NK-92 treated with Interleukin-12 subunit alpha and Interleukin-12 subunit beta, amount 100 ng/mL, for 24 hours (cell line): ENCODE measurements around the gene OPHN1.
"Not testable (repeated sequence)": the region's sequence is repeated elsewhere in the genome, so short reads cannot be mapped to it uniquely, and the experiment has no call there.

ENCODE experiments used
- DNase-seq: peaks from one replicate; lab custom pipeline; 2025; lab: John Stamatoyannopoulos, UW

Gene OPHN1

GRCh38 chrX:68421636-68422035 is 11.7 kb downstream of the OPHN1 start:
- DNase-seq = no peak

DNA sequence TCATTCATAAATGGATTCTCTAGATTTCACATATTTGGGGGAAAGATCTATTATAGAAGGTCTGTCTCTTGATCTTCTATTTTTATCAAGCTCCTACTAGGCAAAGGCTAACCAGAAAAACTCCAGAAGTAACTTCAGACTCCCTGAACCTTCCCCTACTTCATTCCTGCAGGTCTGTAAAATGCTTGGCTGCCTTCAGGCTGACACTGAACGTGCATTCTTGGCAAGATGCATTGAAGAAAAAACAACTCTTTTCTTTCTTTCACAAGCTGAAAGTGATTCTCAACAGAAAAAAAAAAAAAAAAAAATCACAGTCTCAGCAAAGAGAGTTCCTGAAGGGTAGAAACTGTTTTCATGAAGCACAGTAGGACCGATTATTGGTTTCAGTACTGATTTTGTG is 12.7 kb downstream of the OPHN1 start:
- no peak for DNase-seq

DNA sequence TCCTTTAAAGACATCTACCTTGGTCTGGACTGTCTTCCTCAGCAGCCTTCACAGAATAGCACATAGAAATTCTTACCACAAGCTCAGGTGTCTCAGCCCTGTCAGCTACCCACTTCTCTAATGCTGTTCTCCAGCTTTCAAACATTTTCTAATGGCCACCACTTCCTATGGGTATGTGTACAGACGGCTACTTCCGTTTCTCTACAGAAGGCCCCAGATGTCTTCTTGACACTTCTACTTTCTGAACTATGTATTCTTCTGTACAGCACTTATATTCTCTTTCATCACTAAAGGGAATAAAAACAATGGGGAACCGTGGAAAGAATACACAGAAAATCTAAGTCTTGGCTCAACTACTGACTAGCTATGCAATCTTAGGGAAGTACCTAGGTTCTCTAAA is 13.3 kb downstream of the OPHN1 start:
- DNase-seq = no peak

DNA sequence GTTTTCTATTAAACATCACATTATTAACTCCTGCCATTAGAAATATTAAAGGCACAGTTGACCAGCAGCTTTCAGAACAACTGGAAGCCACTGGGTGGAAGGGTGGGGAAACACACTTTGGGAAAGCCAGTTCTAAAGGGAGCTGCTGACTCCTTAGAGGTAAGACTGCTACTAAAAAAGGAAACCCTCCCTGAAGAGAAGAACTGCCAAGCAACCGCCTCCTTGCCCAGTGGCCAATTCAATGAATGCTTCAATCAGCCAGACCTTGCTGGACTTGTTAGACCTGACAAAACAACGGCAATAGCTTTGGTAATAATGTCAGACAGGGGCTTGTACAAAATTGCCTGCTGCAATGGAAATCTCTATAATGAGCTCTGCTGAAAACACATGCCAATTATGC is 15.6 kb downstream of the OPHN1 start:
- DNase-seq = no peak

- DNase-seq = no peak
These were observed 16.7 kb downstream of the OPHN1 start for GRCh38 chrX:68416592-68416991.

GRCh38 chrX:68415316-68415715 is 18.0 kb downstream of the OPHN1 start:
- DNase-seq = no peak

GRCh38 chrX:68413254-68413653 is 20.0 kb downstream of the OPHN1 start:
- no peak for DNase-seq

GRCh38 chrX:68411729-68412128 is 21.6 kb downstream of the OPHN1 start:
- DNase-seq = no peak

DNA sequence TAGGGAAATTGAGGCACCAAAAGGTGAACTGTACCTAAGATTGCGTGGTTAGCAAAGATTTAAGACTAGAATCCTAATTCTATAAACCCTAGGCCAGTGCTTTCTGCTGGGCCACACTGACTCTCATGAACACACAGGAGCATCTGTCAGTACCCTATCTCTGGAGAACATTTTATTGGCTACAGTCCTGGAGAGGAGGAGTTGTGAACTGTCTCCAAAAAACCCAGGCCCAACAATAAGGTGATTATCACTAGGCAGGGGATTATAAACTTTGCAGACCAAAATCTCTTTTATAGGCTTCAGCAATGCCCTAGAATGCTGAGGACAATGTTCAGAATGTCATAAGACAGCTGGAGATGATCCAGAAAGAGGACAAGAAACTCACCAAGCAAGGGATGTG is 24.1 kb downstream of the OPHN1 start:
- no peak for DNase-seq

DNA sequence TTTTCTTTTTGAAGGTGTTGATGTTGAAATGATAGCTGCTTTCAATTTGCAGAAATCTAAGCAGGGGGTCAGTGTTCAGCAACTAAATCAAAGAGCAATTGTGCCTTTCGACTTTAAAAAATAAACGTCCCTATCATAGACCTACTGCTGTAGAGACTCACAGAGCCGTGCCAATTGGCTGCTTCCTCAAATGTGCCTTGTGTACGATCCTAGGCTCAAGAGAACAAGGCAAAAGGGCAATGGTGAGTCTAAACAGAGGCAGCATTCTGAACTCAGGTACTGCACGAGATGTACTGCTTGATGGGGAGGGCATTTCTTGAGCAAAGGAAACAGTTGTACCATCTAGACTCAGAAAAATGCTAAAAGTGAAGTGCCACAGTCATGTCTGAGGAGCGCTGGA is 29.8 kb downstream of the OPHN1 start:
- no peak for DNase-seq

DNA sequence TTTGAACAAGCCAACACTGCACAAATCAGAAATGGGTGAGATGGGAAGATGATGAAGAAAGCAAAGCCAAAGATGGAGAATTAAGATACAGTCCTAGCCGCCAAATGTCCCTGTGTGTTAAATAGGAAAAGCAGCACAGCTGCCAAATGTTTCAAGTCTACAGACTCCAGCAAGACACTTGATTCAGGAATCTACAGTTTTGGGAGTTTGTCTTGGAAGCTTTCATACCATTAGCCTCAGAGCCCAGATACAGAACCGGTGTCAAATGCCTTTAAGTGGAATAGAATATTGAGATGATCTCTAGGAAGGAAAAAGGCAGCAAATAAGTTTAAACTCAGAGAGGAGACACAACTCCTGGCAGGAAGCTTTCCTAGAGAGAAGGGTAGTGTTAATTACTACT is 30.3 kb downstream of the OPHN1 start:
- DNase-seq = no peak

- DNase-seq = no peak
These were observed 31.2 kb downstream of the OPHN1 start for GRCh38 chrX:68402094-68402493.

DNA sequence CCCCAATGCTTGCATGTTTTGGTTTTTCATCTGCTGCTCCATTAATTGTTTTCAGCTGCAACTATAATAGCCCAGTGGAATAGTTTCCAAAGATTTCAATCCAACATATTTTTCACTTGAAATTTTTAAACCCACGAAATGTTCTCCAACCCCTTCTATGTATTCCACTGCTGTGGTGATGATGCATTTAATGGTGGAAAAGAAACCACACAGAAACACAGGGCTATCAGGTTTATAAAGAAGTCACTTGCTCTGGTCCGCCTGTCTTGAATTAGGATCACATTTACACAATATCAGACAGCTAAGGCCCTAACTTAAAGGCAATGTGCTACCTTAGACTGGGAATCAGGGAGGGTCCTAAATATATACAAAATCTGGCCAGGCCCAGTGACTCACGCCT is 35.0 kb downstream of the OPHN1 start:
- no peak for DNase-seq

DNA sequence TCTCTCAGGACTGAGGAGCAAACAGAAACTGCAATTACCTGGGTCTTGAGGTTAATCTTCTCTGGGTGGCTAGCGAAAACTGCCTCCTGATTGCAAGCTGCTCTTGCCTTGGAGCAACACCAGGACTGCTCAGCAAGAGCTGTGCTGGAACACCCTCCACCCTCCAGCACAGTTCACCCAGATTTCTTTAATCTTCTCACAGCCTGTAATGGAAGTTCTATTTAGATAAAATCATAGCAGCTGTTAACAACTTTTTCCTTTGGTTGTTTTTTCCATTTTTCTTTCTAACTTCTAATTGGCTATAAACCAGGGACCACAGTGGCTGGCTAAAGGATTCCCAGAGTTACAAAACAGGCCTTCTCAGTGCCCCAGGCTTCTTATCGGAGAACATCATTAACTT is 36.3 kb downstream of the OPHN1 start:
- no peak for DNase-seq

- DNase-seq = not testable (repeated sequence)
These were observed 43.8 kb downstream of the OPHN1 start for GRCh38 chrX:68389419-68389960.

GRCh38 chrX:68387776-68388175 is 45.5 kb downstream of the OPHN1 start:
- DNase-seq = no peak

DNA sequence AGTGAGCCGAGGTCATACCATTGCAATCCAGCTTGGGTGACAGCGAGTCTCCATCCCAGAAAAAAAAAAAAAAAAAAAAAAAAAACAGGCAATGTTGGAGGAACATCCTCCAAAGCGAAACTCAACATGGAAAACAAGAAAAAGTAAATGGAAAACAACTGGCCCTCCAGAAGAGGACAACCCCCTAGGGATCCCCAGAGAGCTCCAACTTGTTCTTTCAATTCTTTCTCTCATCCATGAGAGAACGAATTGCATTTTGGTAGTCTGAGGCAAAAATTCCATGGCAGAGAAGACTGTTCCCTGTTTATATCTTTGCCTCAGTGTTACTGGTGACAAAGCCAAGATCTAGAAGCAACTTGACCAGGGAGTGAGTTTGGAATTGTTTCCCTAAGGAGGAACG is 49.8 kb downstream of the OPHN1 start:
- no peak for DNase-seq

GRCh38 chrX:68377579-68377978 is 55.7 kb downstream of the OPHN1 start:
- DNase-seq = not testable (repeated sequence)

DNA sequence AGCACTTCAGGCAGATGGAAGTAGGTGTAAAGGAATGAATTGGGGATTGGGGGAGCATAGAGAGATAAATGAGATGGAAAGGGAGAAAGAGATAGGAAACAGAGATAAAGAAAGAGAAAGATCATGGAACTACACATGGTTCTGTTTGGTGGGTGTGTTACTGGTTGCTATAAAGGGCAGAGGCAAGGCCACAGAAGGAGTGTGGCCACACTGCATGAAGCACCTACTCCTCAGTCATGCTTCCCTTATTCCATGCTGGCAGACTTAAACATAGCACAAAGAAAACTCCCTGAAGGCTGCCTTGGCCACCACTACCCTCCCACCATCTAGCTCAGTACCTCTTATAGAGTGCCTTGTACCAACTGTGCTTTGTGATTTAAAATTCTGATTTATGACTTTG is 56.9 kb downstream of the OPHN1 start:
- DNase-seq = no peak

- DNase-seq = no peak
These were observed 57.5 kb downstream of the OPHN1 start for GRCh38 chrX:68375803-68376202.

DNA sequence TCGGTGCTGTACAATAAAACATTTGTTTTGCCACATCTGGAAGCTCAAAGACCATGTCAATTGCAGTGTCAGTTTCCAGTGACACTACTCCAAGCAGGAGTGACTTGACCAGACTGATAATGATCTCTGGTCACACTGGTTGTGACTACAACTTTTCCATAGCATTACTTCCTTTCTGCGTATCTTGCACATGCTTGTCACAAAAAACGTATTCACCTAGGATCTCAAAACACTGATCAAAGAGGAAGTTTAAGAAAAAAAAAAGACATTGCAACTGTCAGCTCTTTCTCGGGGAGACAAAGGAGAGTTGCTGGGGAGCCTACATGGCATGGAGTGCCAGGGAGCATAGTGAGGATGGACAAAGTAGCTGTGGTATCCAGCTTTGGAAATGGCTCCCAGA is 60.6 kb downstream of the OPHN1 start:
- no peak for DNase-seq

DNA sequence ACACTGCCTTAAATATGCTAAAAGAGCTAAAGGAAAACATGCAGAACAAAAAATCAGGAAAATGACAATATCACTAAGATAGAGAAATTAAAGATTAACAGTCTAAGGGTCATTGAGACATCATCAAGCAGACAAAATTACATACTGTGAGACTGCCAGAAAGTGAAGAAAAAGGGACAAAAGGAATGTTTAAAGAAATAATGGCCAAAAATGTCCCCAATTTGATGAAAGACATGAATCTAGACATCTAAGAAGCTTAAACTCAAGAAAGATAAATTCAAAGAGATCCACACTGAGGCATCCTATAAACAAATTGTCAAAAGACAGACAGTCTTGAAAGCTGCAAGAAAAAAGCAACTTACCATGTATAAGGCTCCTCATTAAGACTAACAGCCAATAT is 63.7 kb downstream of the OPHN1 start:
- no peak for DNase-seq

DNA sequence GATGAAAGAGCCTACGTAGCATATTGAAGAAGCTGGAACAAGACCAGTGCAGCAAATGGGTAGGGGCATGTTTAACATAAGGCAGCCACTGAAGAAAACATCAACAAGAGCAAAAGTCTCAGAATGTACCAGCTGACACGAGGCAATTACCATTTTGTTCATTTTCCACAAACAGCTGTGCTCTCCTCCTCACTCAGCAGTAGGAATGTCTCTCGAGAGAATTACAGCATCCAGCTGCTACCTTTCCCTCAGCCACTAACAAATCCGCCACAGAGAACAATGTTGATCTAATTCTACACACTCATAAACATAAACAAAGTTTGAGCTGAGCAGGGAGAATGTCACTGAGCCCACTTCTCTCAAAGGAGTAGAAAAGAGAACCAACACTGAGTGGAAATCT is 68.0 kb downstream of the OPHN1 start:
- no peak for DNase-seq

DNA sequence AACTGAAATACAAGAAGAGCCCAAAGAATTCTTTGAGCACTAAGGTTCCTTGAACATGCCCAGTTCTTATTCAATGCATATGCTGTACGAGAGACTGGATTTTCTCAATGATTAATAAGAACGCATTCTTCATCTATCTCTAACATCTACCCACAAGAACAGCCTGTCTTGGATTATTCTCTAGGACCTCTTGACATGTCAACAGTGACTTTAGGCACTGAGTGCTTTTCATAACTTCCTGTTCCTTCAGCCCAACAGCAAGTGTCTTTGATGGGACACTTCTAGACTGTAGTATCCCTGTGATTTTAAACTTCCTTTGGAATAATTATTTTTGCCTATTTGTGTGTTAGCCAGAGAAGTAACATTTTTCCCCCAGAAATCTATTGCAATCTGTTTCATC is 69.3 kb downstream of the OPHN1 start:
- no peak for DNase-seq

- no peak for DNase-seq
These were observed 74.6 kb downstream of the OPHN1 start for GRCh38 chrX:68358679-68359078.
